Brain microvascular endothelial cell (primary cell): ENCODE data around the gene PAN2.
A peak's percentile ranks its signal among the peaks of the same experiment; 100 is the strongest.

Experiments
- DNase-seq: peaks from one replicate; pipeline ENCODE4 v3.0.0-alpha.2; 2020
- H3K27ac ChIP-seq: fragments of 250-450 bp; sonication (Bioruptor Pico); 2 replicates; pipeline ENCODE4 v1.5.1; 2020; ENCODE audit warnings: mild to moderate bottlenecking, moderate library complexity
- H3K27me3 ChIP-seq: fragments of 250-450 bp; sonication (Bioruptor Pico); replicated peaks from 2 replicates; pipeline ENCODE4 v1.5.1; 2020; ENCODE audit warnings: mild to moderate bottlenecking
- H3K36me3 ChIP-seq: fragments of 250-450 bp; sonication (Bioruptor Pico); replicated peaks from 2 replicates; pipeline ENCODE4 v1.5.1; 2020; ENCODE audit warnings: mild to moderate bottlenecking
- H3K4me3 ChIP-seq: 2 replicates; pipeline ENCODE4 v1.5.1; 2011; ENCODE audit warnings: low read depth, mild to moderate bottlenecking, control low read depth, low read length, moderate library complexity
- in situ Hi-C: cut with HindIII; loops from 2 replicates; pipeline ENCODE4 v1.10.0; 2017; ENCODE audit warnings: low sequenced_read_pairs, low pct_ligation_motif_present
- TF ChIP-seq, protein P1 (sequence below): IDR thresholded peaks from 2 replicates; pipeline ENCODE4 v1.5.1; 2011; ENCODE audit warnings: low read depth, mild to moderate bottlenecking, moderate library complexity, low read length, control low read depth, inconsistent platforms; ENCODE audit errors: missing control alignments

PAN2 gene

GRCh38 chr12:56307221-56307965, 26.4 kb downstream of the PAN2 start:
- TF ChIP-seq, protein P1, sequence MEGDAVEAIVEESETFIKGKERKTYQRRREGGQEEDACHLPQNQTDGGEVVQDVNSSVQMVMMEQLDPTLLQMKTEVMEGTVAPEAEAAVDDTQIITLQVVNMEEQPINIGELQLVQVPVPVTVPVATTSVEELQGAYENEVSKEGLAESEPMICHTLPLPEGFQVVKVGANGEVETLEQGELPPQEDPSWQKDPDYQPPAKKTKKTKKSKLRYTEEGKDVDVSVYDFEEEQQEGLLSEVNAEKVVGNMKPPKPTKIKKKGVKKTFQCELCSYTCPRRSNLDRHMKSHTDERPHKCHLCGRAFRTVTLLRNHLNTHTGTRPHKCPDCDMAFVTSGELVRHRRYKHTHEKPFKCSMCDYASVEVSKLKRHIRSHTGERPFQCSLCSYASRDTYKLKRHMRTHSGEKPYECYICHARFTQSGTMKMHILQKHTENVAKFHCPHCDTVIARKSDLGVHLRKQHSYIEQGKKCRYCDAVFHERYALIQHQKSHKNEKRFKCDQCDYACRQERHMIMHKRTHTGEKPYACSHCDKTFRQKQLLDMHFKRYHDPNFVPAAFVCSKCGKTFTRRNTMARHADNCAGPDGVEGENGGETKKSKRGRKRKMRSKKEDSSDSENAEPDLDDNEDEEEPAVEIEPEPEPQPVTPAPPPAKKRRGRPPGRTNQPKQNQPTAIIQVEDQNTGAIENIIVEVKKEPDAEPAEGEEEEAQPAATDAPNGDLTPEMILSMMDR: no peak
- H3K27ac ChIP-seq: no peak overlapping the region
- H3K36me3 ChIP-seq: peaks cover 43% of the 10 kb centered on the region
- in situ Hi-C loops: no loop called here
- no peak for DNase-seq
- no peak overlapping the region for H3K4me3 ChIP-seq
- no peaks in the 10 kb centered on the region for H3K27me3 ChIP-seq

DNA sequence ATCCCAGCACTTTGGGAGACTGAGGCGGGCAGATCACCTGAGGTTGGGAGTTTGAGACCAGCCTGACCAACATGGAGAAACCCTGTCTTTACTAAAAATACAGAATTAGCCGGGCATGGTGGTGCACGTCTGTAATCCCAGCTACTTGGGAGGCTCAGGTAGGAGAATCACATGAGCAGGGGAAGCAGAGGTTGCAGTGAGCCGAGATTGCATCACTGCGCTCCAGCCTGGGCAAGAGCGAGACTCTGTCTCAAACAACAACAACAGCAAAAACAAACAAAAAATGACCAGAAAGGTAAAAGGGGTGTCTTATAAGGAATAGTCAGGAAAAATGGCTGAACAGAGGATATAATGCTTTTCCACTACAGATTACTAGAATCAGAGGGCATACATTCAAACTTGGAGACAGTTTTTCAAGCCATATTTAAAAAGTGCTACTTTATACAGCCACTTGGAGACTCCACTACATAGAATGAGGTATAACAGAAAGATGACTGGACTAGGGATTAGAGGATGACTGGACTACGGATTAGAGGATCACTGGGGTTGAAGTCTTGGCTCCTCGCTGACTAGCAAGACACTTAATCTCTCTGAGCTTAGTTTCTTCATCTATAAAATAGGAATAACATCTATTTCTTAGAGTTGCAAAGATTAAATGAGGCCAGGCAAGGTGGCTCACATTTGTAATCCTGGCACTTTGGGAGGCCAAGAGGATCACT, 28.8 kb downstream of the PAN2 start:
- DNase-seq: no peak
- in situ Hi-C loops: no loop called here
- Histone ChIP-seq H3K4me3 (no peak overlapping the region), H3K27ac (no peak overlapping the region), H3K36me3 (peaks cover 31% of the 10 kb centered on the region), H3K27me3 (no peaks in the 10 kb centered on the region)
- TF ChIP-seq, protein P1: no peak

GRCh38 chr12:56304276-56304675, 29.5 kb downstream of the PAN2 start:
- peaks cover 26% of the 10 kb centered on the region for H3K36me3 ChIP-seq
- TF ChIP-seq, protein P1: no peak
- in situ Hi-C loops: no loop called here

DNA sequence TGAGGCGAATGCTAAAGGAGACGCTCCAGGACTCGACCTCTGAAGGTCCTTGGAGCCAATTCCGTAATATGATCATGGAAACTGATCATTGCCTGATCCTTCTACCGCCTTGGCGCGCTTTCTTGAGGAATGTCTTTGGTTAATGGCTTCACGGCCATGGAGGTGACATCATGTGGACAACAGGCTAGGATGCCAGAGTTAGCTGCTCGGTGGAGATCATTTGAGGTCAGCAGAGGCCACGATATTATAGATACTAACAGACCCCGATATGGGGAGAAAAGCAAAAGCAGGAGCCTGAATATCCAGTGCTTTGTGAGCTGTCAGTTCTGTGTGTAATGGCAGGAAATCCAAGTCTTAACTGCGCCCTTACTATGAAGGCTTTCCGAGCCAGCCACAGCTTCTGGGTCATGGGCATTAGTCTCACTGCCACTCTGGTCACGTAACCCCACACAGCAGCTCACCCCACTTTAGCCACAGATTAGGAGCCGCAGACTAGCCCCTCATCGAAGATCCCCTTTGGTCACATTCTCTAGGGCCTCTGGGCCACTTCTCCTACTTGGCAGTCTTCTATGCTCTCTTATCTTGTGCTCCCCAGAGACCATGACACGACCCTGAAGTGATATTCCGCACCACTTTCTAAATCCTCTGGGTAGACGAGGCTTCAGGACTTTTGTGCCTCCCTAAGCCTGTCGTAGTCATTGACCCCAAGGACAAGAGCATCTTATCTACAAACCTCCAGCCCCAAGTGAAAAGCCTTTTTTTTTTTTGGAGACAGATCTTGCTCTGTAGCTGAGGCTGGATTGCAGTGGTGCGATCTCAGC, 32.9 kb downstream of the PAN2 start:
- H3K4me3 ChIP-seq: peak overlapping the region; percentile 93
- no peak for DNase-seq
- peaks cover 16% of the 10 kb centered on the region for H3K36me3 ChIP-seq
- in situ Hi-C loops: no loop called here
- TF ChIP-seq, protein P1: no peak
- H3K27ac ChIP-seq: peak overlapping the region; percentile 80
- no peaks in the 10 kb centered on the region for H3K27me3 ChIP-seq

More at GRCh38 chr12:56304276-56304675, 29.5 kb downstream of the PAN2 start:
- Histone ChIP-seq H3K4me3 (no peak overlapping the region), H3K27me3 (no peaks in the 10 kb centered on the region), H3K27ac (no peak overlapping the region)
- no peak for DNase-seq

DNA sequence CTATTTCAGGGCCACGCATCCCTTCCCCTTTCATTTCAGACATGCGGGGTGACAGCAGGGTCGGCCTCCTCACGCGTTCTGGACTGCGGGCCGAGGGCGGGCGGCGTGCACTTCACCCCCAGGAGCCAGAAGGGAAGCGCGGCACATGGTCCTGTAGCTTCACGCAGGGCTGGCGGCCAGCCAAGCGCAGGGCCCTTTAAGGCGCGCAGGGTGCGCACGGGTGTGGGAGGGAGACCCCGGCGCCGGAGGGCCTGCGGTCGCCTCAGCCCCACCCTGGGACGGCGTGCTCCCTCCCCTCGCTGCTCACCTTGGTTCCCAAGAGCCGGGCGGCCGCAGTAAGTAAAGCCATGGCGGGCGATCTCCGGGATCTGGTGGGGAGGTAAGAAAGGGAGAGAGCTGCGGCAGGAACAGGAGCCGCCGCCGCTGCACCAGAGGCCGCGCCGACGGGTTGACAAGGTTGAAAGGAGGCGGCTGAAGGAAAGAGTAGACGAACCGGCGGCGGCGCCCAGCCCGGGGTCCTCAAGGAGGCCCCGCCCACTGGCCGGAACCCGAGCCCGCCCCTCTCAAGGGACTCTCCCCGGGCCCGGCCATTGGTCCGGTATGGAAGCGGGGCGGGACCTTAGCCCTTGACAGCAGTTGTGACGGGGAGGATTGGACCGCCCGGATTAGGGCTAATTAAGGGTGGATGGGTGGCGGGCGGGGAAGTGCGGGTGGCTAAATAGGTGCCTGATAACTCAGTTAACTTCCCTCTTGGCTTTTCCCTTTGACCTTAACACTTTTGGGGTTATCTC, 33.8 kb downstream of the PAN2 start, which contains the start of gene CS:
Gene CS, minus strand, starts transcription at position 478 of the 791 bp plus-strand sequence. Its CDS starts 129 bp downstream, at position 349.
- in situ Hi-C loops: no loop called here
- Histone ChIP-seq H3K27me3 (no peaks in the 10 kb centered on the region), H3K4me3 (peak within 1 kb of the TSS; percentile 93), H3K36me3 (peaks cover 12% of the 10 kb centered on the region), H3K27ac (peak within 1 kb of the TSS; percentile 80)
- TF ChIP-seq, protein P1: no peak
- DNase-seq: peak; percentile 97
